SH-SY5Y (cell line): ENCODE data around the gene ATG7.

ENCODE experiments used
- GATA2 ChIP-seq: IDR thresholded peaks from 2 replicates; pipeline ENCODE4 v1.6.1; 2011; ENCODE audit warnings: mild to moderate bottlenecking, low read depth, low read length
- GATA3 ChIP-seq: IDR thresholded peaks from 2 replicates; pipeline ENCODE4 v1.6.1; 2011; ENCODE audit warnings: low read depth, mild to moderate bottlenecking, low read length, moderate library complexity

DNA sequence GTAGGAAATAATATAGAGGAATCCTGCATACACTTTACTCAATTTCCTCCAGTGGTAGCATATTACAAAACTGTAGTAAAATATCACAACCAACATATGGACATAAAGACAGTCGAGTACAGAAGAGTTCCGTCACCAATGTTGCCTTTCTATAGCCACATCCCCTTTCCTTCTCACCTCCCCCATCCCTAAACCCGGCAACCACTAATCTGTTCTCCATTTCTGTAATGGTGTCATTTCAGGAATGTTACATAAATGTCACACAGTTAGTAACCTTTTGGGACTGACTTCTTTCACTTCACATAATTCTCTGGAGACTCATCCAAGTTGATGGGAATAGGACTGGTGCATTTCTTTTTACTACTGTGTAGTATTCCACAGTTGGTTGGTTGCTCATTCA, 41.4 kb upstream of the ATG7 start:
- TF ChIP-seq GATA2 (no peak), GATA3 (no peak)
